Stomach smooth muscle (tissue), 2 donors: ENCODE data around the gene ECHDC1.

Source experiments
- H3K27ac ChIP-seq: one replicate; pipeline ENCODE4 v1.7.0; 2013; ENCODE audit warnings: mild to moderate bottlenecking, low read length, inconsistent platforms
- H3K27me3 ChIP-seq, 2 donors: one replicate each; pipeline ENCODE4 v1.7.0; 2013; ENCODE audit warnings: low read length in 2 of 2; ENCODE audit not compliant: insufficient read depth in 2 of 2, control insufficient read depth in 1 of 2
- H3K36me3 ChIP-seq, 2 donors: one replicate each; pipeline ENCODE4 v1.7.0; 2013; ENCODE audit warnings: low read length in 2 of 2; ENCODE audit not compliant: control insufficient read depth in 2 of 2, insufficient read depth in 2 of 2
- H3K4me1 ChIP-seq: one replicate; pipeline ENCODE4 v1.7.0; 2013; ENCODE audit warnings: low read length; ENCODE audit not compliant: control insufficient read depth, insufficient read depth
- H3K4me3 ChIP-seq, 2 donors: one replicate each; pipeline ENCODE4 v1.7.0; 2013; ENCODE audit warnings: low read length in 2 of 2
- H3K9ac ChIP-seq, 2 donors: one replicate each; pipeline ENCODE4 v1.7.0; 2013; ENCODE audit warnings: low read length in 2 of 2, mild to moderate bottlenecking in 1 of 2
- H3K9me3 ChIP-seq, 2 donors: one replicate each; pipeline ENCODE4 v1.7.0; 2013; ENCODE audit warnings: low read length in 2 of 2; ENCODE audit not compliant: control insufficient read depth in 2 of 2
- donor health status: healthy.
- donor health status: Pancreatic carcinoma.

ECHDC1 gene

GRCh38 chr6:127263481-127263880, 79.9 kb downstream of the ECHDC1 start:
- Histone ChIP-seq H3K4me3 (no peak overlapping the region), H3K36me3 (no peaks in the 10 kb centered on the region), H3K27me3 (no peaks in the 10 kb centered on the region), H3K9me3 (no peaks in the 10 kb centered on the region), H3K27ac (no peak overlapping the region), H3K9ac (no peak overlapping the region), H3K4me1 (no peaks in the 10 kb centered on the region)

DNA sequence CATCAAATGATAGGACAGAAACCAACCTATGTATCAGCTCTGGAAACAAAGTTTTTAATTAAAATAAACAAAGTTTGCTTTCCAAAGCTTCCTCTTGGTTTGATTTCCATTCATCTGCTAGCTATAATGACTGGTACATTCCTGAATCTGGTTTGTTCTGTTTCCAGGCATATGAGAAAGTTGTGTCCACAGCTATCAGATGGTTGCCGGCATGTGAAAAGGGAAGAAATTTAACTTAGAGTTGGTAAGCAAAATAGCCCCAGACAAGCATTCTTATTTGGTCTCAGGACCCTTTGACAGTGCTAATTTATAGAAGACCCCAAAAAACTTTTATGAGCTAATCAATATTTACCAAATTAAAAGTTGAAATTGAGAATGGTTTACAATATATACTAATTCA, 80.5 kb downstream of the ECHDC1 start:
- no peak overlapping the region for H3K27ac ChIP-seq
- H3K4me1 ChIP-seq = no peaks in the 10 kb centered on the region

DNA sequence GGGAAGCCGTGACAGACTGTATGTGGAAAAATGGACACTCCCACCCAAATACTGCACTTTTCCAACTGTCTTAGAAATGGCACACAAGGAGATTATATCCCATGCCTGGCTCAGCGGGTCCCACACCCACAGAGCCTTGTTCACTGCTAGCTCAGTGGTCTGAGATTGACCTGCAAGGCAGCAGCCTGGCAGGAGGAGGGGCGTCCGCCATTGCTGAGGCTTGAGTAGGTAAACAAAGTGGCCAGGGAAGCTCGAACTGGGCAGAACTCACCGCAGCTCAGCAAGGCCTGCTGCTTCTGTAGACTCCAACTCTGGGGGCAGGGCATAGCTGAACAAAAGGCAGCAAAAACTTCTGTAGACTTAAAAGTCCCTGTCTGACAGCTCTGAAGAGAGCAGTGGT, 88.1 kb downstream of the ECHDC1 start:
- Histone ChIP-seq H3K9ac (no peak overlapping the region), H3K36me3 (no peaks in the 10 kb centered on the region), H3K27ac (no peak overlapping the region), H3K4me1 (no peaks in the 10 kb centered on the region), H3K27me3 (no peaks in the 10 kb centered on the region), H3K4me3 (no peak overlapping the region), H3K9me3 (no peaks in the 10 kb centered on the region)

More for the DNA sequence above, 80.5 kb downstream of the ECHDC1 start:
- no peaks in the 10 kb centered on the region for H3K36me3 ChIP-seq
- no peak overlapping the region for H3K4me3 ChIP-seq
- no peaks in the 10 kb centered on the region for H3K27me3 ChIP-seq
- H3K9ac ChIP-seq = no peak overlapping the region
- no peaks in the 10 kb centered on the region for H3K9me3 ChIP-seq

DNA sequence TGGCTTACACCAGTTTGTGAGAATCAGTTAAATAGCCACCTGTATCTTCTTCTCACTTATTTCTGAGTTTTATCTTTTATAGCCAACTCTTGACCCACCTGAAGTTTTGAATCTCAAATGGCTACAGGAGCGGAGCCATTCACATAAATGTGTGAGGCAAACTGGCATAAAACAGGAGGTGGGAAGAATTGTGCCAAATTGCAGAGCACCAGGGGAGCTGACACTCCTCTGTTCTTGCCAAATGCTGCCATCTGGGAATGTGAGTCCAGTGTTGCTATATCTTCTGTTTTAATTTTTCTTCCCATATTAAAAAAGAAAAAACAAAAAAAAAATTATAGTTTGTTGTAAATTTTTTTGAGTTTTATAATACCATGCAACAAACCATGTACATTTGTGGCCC, 93.8 kb downstream of the ECHDC1 start:
- Histone ChIP-seq H3K9me3 (no peaks in the 10 kb centered on the region), H3K9ac (no peak overlapping the region), H3K27ac (no peak overlapping the region), H3K4me1 (no peaks in the 10 kb centered on the region), H3K4me3 (no peak overlapping the region), H3K36me3 (no peaks in the 10 kb centered on the region), H3K27me3 (no peaks in the 10 kb centered on the region)

- Histone ChIP-seq H3K4me1 (no peaks in the 10 kb centered on the region), H3K9ac (no peak overlapping the region), H3K36me3 (no peaks in the 10 kb centered on the region), H3K9me3 (no peaks in the 10 kb centered on the region), H3K27me3 (no peaks in the 10 kb centered on the region), H3K4me3 (no peak overlapping the region), H3K27ac (no peak overlapping the region)
Observed at GRCh38 chr6:127247114-127248096, 96.0 kb downstream of the ECHDC1 start.

- Histone ChIP-seq H3K36me3 (no peaks in the 10 kb centered on the region), H3K27me3 (no peaks in the 10 kb centered on the region), H3K4me3 (no peak overlapping the region), H3K9me3 (no peaks in the 10 kb centered on the region), H3K4me1 (no peaks in the 10 kb centered on the region), H3K27ac (no peak overlapping the region), H3K9ac (no peak overlapping the region)
Observed at GRCh38 chr6:127243501-127243900, 99.9 kb downstream of the ECHDC1 start.
